CD4-positive, alpha-beta T cell treated with Interferon gamma for 1 hour (primary cell): ENCODE results near the gene S100A7A.

Experiments
- DNase-seq: peaks from one replicate; pipeline ENCODE4 v3.0.0-alpha.2; 2020

The S100A7A gene

GRCh38 chr1:153415850-153416570 is at the start of gene S100A7A:
Gene S100A7A, plus strand, starts transcription at chr1:153416520. Its CDS starts 1,563 bp downstream, at chr1:153418083.
- no peak for DNase-seq

GRCh38 chr1:153367090-153367489 is 49.2 kb upstream of the S100A7A start:
- no peak for DNase-seq

- no peak for DNase-seq
These were observed 47.8 kb upstream of the S100A7A start for GRCh38 chr1:153368495-153368894.

DNA sequence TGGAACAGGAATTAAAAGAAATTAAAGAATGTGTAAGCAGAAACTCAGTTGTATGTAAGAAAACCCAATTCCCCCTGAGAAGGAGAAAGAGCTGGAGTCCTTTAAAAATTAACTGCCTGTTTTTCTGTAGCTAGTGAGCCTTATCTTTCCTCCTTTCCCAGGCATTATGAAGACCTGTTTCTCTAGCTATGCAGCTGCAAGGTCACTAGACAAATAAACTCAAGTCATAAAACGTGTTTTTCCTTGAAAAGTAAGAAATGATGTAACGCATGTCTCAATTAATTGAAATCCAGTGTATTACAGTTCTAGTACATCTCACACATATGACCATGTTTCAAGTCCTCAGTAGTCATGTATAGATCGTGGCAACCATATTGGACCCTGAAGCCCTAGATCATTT is 46.2 kb upstream of the S100A7A start:
- no peak for DNase-seq

DNA sequence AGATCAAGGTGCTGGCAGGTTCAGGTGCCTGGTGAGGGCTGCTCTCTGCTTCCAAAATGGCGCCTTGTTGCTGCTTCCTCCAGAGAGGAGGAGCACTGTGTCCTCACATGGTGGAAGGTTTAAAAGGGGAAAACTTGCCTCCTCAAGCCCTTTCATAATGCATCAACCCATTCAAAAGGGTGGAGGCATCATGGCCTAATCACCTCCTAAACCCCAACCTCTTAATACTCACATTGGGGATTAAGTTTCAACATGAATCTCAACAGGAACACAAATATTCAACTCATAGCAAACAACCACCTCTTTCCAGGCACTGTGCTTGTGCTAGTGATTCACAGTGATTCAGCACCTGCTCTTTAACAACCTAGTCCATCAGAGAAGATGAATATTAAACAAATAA is 45.1 kb upstream of the S100A7A start:
- DNase-seq = no peak

GRCh38 chr1:153372571-153372970 is 43.7 kb upstream of the S100A7A start:
- no peak for DNase-seq

- DNase-seq = no peak
These were observed 42.2 kb upstream of the S100A7A start for GRCh38 chr1:153374071-153374470.

DNA sequence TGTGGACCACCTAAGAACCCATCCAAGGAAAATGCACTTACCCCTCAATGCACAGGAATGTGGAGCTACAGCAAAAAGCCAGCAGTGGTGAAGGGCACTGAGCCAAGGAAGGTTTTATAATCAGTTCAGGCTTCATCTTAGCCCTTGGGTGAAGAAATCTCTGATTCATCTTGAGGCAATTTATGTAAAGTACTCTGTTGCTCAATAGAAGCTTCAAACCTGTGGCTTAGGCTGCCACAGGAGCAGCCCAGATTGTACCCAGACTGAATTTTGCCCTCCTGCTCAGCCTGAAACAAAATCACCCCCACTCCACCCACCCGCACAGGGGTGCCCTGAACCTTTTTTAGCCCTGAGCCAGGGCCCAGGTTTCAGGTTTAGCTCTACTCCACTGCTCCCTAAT is 40.8 kb upstream of the S100A7A start, which contains the start of gene S100A12:
S100A12 (minus strand) TSS at position 111 of the 400 bp plus-strand sequence. CDS start 1,029 bp downstream, outside the sequence.
- DNase-seq = no peak

DNA sequence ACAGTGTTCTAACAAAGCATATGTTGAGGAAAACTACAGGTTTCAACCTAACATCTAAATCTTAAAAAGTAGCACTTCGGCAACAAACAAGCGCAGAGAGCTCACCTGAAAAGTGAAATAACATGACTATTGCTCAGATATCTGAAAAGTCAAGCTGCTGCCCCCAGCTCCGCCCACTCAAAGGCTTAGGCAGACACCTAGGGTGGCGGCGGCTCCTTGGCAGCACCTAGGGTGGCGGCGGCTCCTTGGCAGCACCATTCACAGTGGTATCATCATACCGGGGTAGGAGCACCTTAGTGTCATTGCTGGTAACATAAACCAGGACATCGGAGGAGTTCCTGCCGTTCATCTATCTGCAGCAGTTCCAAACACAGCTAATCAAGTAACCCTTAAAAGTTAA is 36.7 kb upstream of the S100A7A start:
- no peak for DNase-seq

- no peak for DNase-seq
These were observed 35.6 kb upstream of the S100A7A start for GRCh38 chr1:153380711-153381110.

DNA sequence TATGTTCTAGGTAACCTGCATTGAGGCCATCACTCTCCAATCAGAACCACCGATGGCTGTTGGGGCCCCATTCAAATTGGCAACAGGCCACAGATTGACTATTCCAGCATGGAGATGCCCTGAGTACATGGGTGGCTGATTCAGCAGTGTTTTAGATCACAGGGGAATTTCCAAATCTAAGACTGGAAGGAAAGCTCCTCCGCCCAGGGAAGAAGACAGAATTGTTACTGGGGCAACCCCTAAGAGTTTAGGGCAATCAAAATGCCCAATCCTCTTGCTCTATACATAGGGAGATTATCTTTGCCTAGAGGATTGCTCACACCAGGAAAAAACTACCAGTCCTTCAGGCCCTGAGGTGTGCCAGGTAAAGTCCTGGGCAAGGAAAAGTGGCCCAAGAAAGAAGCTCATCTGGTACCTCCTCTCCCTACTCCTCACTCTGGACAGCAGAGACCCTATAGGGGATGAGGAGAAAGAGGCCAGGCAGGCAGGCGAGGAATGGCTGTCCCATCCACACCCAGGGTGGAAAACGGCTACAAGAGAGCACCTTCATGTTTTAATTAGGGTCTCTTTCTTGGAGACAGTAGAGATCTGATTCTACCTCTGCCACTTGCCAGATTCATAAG is 31.3 kb upstream of the S100A7A start:
- no peak for DNase-seq

DNA sequence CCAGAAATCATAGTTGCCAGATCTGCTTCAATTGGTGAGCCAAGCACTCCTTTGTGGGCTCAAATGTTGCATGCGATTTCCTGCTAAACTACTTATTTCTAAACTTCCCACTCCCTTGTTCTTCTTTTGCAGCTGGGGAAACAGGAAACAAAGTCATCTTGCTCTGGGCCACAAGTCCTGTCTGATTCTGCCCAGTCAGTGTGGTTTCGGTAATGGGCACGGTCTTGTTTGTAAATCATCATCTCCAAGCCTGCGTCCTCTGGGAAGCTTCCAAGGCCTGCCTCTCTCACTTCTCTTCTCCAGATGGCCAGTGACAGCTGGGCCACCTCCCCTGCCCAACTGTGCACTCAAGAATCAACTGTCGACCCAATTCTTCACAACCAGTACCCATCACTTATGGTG is 29.8 kb upstream of the S100A7A start:
- peak; percentile 48 for DNase-seq

GRCh38 chr1:153387001-153387400 is 29.3 kb upstream of the S100A7A start:
- no peak for DNase-seq

GRCh38 chr1:153387785-153388184 is 28.5 kb upstream of the S100A7A start:
- no peak for DNase-seq

DNA sequence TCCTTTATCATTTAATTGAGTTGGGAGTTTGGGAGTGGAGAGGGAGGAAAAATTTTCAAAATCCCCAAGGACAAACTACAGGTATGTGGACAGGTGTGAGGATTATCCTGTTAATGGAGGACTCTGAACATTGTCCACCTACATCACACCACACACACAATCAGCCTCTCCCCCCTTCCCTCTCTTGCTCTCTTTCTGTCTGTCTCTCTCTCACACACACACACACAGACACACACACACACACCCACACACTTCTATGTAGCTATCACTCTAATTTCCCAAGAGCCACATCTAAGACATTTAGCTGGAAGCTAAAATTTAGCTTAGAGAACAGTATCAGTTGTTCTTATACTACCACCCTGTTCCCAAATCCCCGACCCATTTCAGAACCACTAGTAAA is 26.9 kb upstream of the S100A7A start:
- DNase-seq = no peak

DNA sequence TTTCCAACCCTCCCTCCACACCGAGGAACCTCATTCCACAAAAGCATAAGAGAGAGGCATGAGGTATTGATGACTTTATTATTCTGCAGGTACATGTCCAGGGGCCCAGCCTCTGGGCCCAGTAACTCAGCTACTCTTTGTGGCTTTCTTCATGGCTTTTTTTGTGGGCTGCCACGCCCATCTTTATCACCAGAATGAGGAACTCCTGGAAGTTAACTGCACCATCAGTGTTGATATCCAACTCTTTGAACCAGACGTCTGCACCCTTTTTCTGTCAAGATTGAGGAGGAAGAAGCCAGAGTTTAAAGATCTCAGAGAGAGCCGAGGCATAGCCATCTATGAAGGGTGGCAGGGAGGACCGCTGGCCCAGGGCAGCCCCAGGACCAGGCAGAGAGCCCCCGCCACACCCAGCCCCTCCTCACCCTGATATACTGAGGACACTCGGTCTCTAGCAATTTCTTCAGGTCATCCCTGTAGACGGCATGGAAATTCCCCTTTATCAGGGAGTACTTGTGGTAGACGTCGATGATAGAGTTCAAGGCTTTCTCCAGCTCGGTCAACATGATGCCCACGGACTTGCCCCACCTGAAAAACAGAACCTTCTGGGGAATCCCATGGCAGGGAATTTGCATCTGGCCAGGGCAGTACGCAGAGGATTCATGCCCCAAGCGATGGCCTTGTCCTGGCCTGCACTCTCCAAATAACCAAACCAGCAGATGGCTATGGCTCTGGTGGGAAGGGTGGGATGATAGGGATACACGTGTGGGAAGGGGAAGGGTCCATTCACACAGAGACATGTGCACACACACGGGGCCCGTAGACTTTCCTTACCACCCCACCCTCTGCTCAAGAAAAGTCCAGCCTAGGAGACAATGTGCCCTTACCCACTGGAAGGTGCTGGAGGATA is 26.1 kb upstream of the S100A7A start:
- no peak for DNase-seq

DNA sequence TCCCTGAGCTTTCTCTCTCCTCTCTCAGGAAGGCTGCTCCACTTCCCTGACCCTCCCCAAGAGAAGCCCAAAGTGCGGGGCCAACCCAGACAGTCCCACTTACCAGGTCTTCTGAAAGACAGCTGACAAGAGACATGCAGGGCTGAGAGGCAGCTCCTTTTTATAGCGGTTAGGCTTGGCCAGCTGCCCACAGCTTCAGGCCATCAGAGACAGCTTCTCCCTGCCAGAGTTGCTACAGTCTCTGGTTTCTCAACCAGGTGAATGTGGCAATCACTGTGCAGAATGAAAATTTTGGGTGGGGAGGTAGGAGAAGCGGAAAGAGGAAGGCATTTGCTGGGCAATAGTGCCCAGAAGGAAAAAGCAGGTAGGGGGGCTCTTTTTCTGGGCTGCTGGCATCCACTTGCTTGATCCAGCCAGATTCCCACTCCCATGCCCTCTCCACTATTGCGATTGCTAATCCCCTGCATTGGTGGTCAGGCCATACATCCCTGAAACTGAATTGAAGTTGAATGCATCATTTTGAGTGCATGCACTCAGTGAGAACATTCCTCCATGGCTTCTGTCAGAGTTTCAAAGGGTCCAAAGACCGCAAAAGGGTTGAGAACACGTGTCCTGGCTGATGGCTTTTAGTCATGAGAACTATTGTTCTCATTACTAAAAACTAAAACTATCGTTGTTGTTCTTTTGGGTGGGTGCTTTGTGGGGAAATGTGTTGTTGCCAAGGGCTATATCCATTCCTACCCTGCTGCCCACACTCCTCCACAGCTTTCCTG is 25.2 kb upstream of the S100A7A start, which contains the start of gene S100A8:
S100A8 (minus strand) TSS at position 136 of the 773 bp plus-strand sequence. CDS start 538 bp downstream, outside the sequence.
- peak; percentile 51 for DNase-seq

DNA sequence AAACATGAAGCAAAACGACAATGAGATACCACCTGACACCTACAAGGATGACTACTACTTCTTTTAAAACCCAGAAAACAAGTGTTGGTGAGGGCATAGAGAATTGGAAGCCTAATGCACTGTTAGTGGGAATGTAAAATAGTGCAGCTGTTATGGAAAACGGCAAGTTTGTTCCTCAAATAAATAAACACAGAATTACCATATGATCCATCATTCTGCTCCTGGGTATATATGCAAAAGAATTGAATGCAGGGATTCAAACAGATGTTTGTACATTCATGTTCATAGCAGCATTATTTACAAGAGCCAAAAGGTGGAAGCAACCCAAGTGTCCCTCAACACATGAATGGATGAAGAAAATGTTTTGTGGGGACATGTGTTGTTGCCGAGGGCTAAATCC is 24.1 kb upstream of the S100A7A start:
- DNase-seq = no peak

GRCh38 chr1:153392822-153393221 is 23.5 kb upstream of the S100A7A start:
- DNase-seq = no peak

GRCh38 chr1:153393926-153394325 is 22.4 kb upstream of the S100A7A start:
- no peak for DNase-seq

DNA sequence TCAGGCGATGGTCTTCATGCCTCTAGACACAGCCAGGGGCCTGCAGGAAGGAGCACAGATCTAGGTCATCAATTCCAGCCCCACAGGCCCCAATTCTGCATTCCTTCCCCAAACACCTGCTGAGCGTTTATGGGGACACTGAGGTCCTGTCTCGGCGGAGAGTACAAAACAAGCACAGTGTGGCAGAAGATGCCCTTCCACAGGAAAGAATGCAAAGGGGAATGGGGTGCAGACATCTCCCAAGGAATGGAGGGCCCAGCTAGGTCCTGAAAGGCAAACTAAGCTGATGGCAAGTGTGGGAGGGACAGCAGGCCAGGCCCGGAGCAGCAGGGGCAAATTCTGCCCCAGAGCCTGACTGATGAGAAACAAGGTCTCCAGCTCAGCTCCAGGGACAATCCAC is 21.9 kb upstream of the S100A7A start:
- DNase-seq = no peak

DNA sequence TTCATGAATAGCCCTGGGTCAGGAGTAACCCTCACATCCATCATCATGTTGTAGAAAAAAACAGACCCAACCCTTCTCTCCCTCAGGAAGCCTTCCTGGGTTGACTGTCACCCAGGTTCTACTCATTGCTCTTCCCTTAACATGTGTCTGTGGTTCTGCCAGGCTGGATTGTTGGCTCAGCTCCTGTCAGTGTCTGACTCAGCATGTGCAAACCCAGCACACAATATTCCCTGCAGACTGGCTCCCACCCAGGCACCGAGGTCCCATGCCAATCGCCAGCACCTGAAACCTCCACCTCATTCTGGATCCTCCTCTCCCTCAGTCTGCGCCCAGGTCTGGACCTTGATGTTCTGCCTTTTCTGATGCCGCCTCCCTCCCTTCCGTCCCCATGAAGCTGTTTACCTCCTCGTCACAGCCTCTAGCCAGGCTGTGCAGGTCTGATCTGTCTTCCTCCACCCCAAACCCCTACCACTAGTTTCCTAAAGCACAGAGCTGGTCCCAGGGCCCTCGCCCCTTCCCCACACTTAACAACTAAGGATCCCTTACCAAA is 21.1 kb upstream of the S100A7A start:
- DNase-seq = no peak
